ENCODE data around the gene FXYD3. TPM values are rescaled to one million over a fixed set of nuclear protein-coding genes. Genes with fewer than 3 reads are reported as not detected.

The FXYD3 gene
- total and polyA plus RNA-seq, 2 of the 13 experiments (the other 11 are each of a cell fraction or from before 2014, with no cell fraction given): 4.9 TPM; not detected in 1

DNA sequence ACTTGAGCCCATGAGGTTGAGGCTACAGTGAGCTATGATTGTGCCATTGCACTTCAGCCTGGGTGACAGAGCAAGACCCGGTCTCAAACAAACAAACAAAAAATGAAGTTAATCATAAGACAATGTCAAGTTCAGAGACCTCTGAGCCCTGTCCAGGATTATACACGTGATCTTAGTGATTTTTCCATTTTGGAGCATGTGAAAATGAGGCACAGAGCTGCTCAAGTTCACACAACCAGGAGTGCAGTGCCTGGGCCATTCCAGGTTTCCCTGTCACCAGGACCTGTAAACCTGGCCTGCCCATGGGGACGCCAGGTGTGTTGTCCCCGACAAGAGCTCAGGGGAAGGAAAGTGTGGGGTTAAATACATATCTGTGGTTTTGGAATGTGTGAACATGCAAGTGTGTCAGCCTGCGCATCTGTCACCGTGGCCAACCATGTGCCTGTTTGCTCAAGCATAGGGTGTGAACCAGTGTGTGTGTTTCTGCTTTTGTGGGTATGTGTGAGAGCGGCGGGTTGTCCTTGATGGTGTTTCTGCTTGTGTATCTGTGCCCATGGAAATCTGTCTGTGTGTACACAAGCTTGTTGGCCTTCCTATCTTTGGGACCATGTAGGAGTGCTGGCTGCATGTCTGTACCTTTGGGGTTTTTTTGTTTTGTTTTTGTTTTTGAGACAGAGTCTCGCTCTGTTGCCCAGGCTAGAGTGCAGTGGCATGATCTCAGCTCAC lies 21.5 kb downstream of the FXYD3 start (continued):
- TF ChIP-seq ZSCAN30 (CRISPR knock-in tag; IDR thresholded peaks at IDR 0.05) (no peak), FOXM1 (CRISPR knock-in tag; IDR thresholded peaks at IDR 0.05) (no peak), ZMAT3 (CRISPR knock-in tag; conservative IDR thresholded peaks at IDR 0.05) (0 out of 2 replicates have a peak, but pooled peaks have one; percentile 26), ZNF672 (CRISPR knock-in tag; IDR thresholded peaks at IDR 0.05) (no peak), ZNF350 (CRISPR knock-in tag; IDR thresholded peaks at IDR 0.05; ENCODE audit: borderline replicate concordance, low read depth) (no peak), FIP1L1 (IDR thresholded peaks at IDR 0.05; ENCODE audit: borderline replicate concordance, insufficient read depth, low read depth, low read length) (no peak), RAD21 (CRISPR knock-in tag; IDR thresholded peaks at IDR 0.05) (no peak), MED8 (CRISPR knock-in tag; IDR thresholded peaks at IDR 0.05; ENCODE audit: insufficient replicate concordance) (no peak), ELF4 (CRISPR knock-in tag; IDR thresholded peaks at IDR 0.05; ENCODE audit: borderline replicate concordance) (no peak), ZIK1 (CRISPR knock-in tag; IDR thresholded peaks at IDR 0.05; ENCODE audit: borderline replicate concordance, low read depth) (no peak; the same call in 1 of the 2 replicates), PAX8 (CRISPR knock-in tag; IDR thresholded peaks at IDR 0.05; ENCODE audit: borderline replicate concordance) (no peak), ZNF572 (CRISPR knock-in tag; IDR thresholded peaks at IDR 0.05) (no peak)
- TF ChIP-seq, protein P1, sequence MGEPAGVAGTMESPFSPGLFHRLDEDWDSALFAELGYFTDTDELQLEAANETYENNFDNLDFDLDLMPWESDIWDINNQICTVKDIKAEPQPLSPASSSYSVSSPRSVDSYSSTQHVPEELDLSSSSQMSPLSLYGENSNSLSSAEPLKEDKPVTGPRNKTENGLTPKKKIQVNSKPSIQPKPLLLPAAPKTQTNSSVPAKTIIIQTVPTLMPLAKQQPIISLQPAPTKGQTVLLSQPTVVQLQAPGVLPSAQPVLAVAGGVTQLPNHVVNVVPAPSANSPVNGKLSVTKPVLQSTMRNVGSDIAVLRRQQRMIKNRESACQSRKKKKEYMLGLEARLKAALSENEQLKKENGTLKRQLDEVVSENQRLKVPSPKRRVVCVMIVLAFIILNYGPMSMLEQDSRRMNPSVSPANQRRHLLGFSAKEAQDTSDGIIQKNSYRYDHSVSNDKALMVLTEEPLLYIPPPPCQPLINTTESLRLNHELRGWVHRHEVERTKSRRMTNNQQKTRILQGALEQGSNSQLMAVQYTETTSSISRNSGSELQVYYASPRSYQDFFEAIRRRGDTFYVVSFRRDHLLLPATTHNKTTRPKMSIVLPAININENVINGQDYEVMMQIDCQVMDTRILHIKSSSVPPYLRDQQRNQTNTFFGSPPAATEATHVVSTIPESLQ (CRISPR knock-in tag; conservative IDR thresholded peaks at IDR 0.05): no peak
- TF ChIP-seq, protein P2, sequence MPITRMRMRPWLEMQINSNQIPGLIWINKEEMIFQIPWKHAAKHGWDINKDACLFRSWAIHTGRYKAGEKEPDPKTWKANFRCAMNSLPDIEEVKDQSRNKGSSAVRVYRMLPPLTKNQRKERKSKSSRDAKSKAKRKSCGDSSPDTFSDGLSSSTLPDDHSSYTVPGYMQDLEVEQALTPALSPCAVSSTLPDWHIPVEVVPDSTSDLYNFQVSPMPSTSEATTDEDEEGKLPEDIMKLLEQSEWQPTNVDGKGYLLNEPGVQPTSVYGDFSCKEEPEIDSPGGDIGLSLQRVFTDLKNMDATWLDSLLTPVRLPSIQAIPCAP (CRISPR knock-in tag; IDR thresholded peaks at IDR 0.05; ENCODE audit: low read depth): no peak
- TF ChIP-seq, protein P3, sequence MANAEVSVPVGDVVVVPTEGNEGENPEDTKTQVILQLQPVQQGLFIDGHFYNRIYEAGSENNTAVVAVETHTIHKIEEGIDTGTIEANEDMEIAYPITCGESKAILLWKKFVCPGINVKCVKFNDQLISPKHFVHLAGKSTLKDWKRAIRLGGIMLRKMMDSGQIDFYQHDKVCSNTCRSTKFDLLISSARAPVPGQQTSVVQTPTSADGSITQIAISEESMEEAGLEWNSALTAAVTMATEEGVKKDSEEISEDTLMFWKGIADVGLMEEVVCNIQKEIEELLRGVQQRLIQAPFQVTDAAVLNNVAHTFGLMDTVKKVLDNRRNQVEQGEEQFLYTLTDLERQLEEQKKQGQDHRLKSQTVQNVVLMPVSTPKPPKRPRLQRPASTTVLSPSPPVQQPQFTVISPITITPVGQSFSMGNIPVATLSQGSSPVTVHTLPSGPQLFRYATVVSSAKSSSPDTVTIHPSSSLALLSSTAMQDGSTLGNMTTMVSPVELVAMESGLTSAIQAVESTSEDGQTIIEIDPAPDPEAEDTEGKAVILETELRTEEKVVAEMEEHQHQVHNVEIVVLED (CRISPR knock-in tag; IDR thresholded peaks at IDR 0.05; ENCODE audit: borderline replicate concordance): no peak
- TF ChIP-seq, protein P4, sequence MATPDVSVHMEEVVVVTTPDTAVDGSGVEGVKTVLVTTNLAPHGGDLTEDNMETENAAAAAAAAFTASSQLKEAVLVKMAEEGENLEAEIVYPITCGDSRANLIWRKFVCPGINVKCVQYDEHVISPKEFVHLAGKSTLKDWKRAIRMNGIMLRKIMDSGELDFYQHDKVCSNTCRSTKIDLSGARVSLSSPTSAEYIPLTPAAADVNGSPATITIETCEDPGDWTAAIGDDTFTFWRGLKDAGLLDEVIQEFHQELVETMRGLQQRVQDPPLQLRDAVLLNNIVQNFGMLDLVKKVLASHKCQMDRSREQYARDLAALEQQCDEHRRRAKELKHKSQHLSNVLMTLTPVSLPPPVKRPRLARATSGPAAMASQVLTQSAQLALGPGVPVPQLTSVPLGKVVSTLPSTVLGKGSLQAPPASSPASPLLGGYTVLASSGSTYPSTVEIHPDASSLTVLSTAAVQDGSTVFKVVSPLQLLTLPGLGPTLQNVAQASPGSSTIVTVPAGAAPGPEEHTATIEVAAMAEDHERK (CRISPR knock-in tag; IDR thresholded peaks at IDR 0.05; ENCODE audit: low read depth): no peak
